Fibroblast of the aortic adventitia (primary cell): Measurements from ENCODE around the gene PRSS1. TPM values are rescaled to one million over a fixed set of nuclear protein-coding genes. Genes with fewer than 3 reads are reported as not detected.

Experiments
- DNase-seq: peaks from one replicate; pipeline ENCODE4 v3.0.0-alpha.2; 2010; ENCODE audit warnings: low read depth
- H3K4me3 ChIP-seq: 2 replicates; pipeline ENCODE4 v1.5.1; 2011; ENCODE audit warnings: low read depth, mild to moderate bottlenecking, control low read depth, low read length, moderate library complexity
- CTCF ChIP-seq: IDR thresholded peaks from 2 replicates; pipeline ENCODE4 v1.5.1; 2011; ENCODE audit warnings: mild to moderate bottlenecking, low read length, control low read depth, inconsistent platforms; ENCODE audit not compliant: insufficient read depth
- total RNA-seq: library from RNA; depleted of rRNA; stranded (reverse); fragments of >200 nt; gene quantifications from 2 replicates; pipeline ENCODE4 v1.2.3, GENCODE V29; 2012; ENCODE audit warnings: low replicate concordance

PRSS1 gene
- total RNA-seq, 1 donor: not detected

DNA sequence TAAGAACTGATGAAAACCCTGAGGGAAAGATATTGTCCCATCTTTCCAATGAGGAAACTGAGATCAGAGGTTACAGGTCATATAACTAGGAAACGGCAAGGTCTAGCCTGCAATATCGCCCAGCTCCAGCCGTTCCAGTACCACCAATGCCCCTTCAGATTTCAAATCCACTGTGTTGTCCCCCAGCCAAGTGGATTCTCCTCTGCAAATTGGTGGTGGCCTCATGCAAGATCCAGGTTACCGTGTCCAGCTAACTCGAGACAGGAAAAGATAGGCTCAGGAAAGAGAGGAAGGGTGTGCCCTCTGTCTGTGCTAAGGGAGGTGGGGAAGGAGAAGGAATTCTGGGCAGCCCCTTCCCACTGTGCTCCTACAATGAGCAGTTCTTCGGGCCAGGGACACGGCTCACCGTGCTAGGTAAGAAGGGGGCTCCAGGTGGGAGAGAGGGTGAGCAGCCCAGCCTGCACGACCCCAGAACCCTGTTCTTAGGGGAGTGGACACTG lies 46.8 kb downstream of the PRSS1 start:
- DNase-seq: no peak
- no peak for TF ChIP-seq CTCF
- peak overlapping the region; percentile 67 for H3K4me3 ChIP-seq

GRCh38 chr7:142796501-142797390 lies 47.5 kb downstream of the PRSS1 start:
- peak overlapping the region; percentile 67 for H3K4me3 ChIP-seq
- DNase-seq: no peak
- no peak for TF ChIP-seq CTCF

GRCh38 chr7:142797391-142798377 lies 48.4 kb downstream of the PRSS1 start:
- TF ChIP-seq CTCF: no peak
- no peak for DNase-seq
- peak overlapping the region; percentile 67 for H3K4me3 ChIP-seq

- TF ChIP-seq CTCF: no peak
- DNase-seq: no peak
- no peak overlapping the region for H3K4me3 ChIP-seq
Observed at GRCh38 chr7:142798451-142799436, 49.5 kb downstream of the PRSS1 start.

DNA sequence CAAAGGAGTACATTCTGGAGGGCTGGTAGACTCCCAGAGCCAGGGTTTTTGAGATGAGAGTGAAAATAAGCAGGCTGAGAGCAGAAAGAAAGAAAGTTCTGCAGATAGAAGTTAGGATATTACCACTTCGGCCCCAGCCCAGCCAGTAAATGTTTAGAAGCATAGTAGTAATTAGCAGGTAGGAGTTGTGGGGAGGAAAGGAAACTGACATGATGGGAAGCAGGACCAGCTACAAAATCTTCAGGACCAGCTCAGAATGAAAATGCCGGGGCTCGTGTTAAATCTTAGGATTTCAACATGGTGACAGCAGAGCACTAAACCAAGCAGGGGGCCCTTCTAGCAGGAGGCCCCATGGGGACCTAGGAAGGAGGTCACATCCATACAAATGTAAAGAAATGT lies 50.2 kb downstream of the PRSS1 start:
- TF ChIP-seq CTCF: no peak
- no peak for DNase-seq
- H3K4me3 ChIP-seq: no peak overlapping the region

GRCh38 chr7:142800088-142800487 lies 50.8 kb downstream of the PRSS1 start:
- DNase-seq: no peak
- H3K4me3 ChIP-seq: no peak overlapping the region
- TF ChIP-seq CTCF: no peak
